Upper lobe of right lung (tissue), 1 donor: ENCODE data around the gene ZNRD2. TPM values are rescaled to one million over a fixed set of nuclear protein-coding genes. Genes with fewer than 3 reads are reported as not detected.
A peak's percentile ranks its signal among the peaks of the same experiment; 100 is the strongest.

Source experiments
- ATAC-seq: fragments of 200-7000 bp; cut with Tn5 transposase; one replicate; pipeline ENCODE4 v1.9.1; 2020; ENCODE audit warnings: mild to moderate bottlenecking, moderate library complexity
- DNase-seq: peaks from one replicate; pipeline ENCODE4 v3.0.0-alpha.2; 2020
- H3K27ac ChIP-seq: fragments of 200-600 bp; one replicate; pipeline ENCODE4 v1.8.0; 2022
- H3K27me3 ChIP-seq: fragments of 200-600 bp; one replicate; pipeline ENCODE4 v1.8.0; 2022; ENCODE audit warnings: mild to moderate bottlenecking
- H3K36me3 ChIP-seq: fragments of 200-600 bp; one replicate; pipeline ENCODE4 v1.8.0; 2022
- H3K4me1 ChIP-seq: fragments of 200-600 bp; one replicate; pipeline ENCODE4 v1.8.0; 2022
- H3K4me3 ChIP-seq: fragments of 200-600 bp; one replicate; pipeline ENCODE4 v1.8.0; 2022; ENCODE audit warnings: mild to moderate bottlenecking
- H3K9me3 ChIP-seq: fragments of 200-600 bp; one replicate; pipeline ENCODE4 v1.8.0; 2022
- intact Hi-C: fragments of 100-400 bp; cut with DNase I; formaldehyde crosslinking; loops from one replicate; pipeline ENCODE4 v1.11.0; 2022
- total RNA-seq: library from RNA; stranded (reverse); fragmentation: NEBNext Ultra II Directional; extraction: Animal tissue kit (Norgen Biotek cat#: 25700); gene quantifications from one replicate; pipeline ENCODE4 v1.2.1, GENCODE V29; 2021
- TF ChIP-seq, protein P1 (sequence below): fragments of 200-600 bp; IDR thresholded peaks from one replicate; pipeline ENCODE4 v1.8.0; 2022; ENCODE audit warnings: antibody characterized with exemption
- donor health status: DM: no; HTN: yes; CAD: no; lungs with severe emphysema.

ZNRD2 gene
- total RNA-seq, 1 donor from 2014 or later = 24.0 TPM

DNA sequence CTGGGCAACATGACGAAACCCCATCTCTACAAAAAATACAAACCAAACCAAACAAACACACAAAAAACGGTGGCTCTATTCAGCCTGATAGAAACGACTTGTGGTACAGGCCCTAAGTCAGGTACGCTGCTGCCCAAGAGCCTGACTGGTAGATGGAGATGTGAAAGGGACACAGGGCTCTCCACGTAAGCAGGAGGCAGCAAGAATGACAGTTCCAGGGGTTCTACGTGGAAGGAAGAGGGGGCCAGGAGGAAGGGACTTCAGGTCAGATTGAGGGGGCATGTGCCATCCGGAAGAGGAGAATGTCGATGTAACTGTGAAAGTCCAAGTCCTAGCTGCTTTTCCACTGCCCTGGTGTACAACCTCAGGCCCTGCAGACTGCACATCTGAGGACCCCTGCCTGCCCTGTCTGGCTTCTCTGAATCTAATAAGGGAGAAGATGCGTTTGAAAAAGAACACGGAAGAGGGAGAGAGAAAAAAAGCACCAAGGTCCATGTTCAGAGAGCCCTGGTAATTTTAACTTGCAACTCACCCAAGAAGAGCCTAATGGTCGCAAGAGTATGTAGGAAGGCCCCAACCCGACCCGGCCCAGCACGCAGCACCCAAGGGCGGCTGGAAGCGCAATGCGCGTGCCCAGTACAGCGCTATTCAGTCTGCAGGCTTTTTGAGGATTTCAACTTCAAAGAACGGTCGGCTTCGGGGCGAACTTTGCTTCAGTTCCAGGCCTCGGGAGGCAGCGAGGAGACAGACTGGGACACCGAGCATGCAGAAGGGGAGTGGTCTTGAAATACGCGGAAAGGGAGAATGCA is 909 bp upstream of the ZNRD2 start:
- TF ChIP-seq, protein P1, sequence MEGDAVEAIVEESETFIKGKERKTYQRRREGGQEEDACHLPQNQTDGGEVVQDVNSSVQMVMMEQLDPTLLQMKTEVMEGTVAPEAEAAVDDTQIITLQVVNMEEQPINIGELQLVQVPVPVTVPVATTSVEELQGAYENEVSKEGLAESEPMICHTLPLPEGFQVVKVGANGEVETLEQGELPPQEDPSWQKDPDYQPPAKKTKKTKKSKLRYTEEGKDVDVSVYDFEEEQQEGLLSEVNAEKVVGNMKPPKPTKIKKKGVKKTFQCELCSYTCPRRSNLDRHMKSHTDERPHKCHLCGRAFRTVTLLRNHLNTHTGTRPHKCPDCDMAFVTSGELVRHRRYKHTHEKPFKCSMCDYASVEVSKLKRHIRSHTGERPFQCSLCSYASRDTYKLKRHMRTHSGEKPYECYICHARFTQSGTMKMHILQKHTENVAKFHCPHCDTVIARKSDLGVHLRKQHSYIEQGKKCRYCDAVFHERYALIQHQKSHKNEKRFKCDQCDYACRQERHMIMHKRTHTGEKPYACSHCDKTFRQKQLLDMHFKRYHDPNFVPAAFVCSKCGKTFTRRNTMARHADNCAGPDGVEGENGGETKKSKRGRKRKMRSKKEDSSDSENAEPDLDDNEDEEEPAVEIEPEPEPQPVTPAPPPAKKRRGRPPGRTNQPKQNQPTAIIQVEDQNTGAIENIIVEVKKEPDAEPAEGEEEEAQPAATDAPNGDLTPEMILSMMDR = no peak
- Histone ChIP-seq H3K4me3 (peak overlapping the region; percentile 66), H3K27ac (peak overlapping the region; percentile 90), H3K9me3 (no peaks in the 10 kb centered on the region), H3K4me1 (peaks cover 51% of the 10 kb centered on the region), H3K27me3 (no peaks in the 10 kb centered on the region), H3K36me3 (no peaks in the 10 kb centered on the region)
- no peak for DNase-seq
- intact Hi-C loops = no loop called here
- ATAC-seq = peak; percentile 4

DNA sequence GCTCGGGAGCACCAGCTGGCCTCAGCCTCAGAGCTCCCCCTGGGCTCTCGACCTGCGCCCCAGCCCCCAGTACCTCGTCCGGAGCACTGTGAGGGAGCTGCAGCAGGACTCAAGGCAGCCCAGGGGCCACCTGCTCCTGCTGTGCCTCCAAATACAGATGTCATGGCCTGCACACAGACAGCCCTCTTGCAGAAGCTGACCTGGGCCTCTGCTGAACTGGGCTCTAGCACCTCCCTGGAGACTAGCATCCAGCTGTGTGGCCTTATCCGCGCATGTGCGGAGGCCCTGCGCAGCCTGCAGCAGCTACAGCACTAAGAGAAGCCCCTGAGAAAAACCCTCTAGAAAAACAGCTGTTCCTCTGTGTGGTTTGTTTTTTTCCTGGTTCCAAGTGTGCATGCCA is 1.1 kb downstream of the ZNRD2 start:
- Histone ChIP-seq H3K9me3 (no peaks in the 10 kb centered on the region), H3K4me1 (peaks cover 49% of the 10 kb centered on the region), H3K27ac (peak overlapping the region; percentile 90), H3K27me3 (no peaks in the 10 kb centered on the region), H3K36me3 (no peaks in the 10 kb centered on the region), H3K4me3 (peak overlapping the region; percentile 66)
- ATAC-seq = no peak
- DNase-seq = no peak
- intact Hi-C loops = no loop called here
- TF ChIP-seq, protein P1 = no peak

DNA sequence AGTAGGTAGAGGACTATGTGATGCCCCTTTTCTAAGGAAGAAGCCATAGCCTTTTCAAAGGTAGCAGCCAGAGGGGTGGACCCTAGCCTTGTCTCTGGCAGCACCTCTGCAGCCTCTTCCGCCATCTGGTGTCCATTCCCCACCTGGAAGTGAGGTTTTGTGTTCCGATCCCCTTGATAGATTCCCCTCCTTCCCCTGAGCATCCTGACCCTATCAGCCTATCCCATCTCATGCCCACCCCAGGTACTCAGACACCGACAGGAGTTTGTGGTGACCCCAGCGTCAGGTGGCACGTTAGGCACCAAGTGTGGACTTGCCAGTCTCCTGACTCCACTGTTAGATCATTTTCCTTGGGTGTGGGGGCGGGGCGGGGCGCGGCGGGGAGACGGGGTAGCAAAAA is 1.7 kb downstream of the ZNRD2 start:
- no peak for ATAC-seq
- intact Hi-C loops = no loop called here
- Histone ChIP-seq H3K4me1 (peaks cover 55% of the 10 kb centered on the region), H3K4me3 (peak overlapping the region; percentile 66), H3K9me3 (no peaks in the 10 kb centered on the region), H3K27me3 (no peaks in the 10 kb centered on the region), H3K36me3 (no peaks in the 10 kb centered on the region), H3K27ac (peak overlapping the region; percentile 86)
- DNase-seq = no peak
- TF ChIP-seq, protein P1 = peak; percentile 18

DNA sequence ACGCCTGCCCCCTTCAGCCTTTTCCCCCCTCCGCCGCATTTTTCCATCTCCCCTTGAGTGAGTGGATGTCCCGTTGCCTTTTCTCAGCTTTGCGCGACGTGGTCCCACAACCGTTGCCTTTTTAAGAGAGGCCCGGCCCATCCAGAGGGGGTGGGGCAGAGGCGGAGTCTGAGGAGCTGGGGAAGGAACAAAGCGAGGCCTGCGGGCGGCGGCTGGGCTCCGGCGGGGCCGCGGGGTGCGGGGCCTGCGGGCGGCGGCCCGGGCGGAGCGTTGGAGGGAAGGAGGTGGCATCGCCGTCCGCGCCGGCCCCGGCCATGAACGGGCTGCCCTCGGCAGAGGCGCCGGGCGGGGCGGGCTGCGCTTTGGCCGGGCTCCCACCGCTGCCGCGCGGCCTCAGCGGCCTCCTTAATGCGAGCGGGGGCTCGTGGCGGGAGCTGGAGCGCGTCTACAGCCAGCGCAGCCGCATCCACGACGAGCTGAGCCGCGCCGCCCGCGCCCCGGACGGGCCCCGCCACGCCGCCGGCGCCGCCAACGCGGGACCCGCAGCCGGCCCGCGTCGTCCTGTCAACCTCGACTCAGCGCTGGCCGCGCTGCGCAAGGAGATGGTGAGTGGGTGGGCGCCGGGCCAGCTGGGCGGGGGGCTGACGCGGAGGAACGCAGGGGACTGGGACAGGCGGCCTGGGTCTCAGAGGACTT is 2.2 kb downstream of the ZNRD2 start, which contains the start of gene FAM89B:
FAM89B (plus strand) TSS at position 183 of the 696 bp plus-strand sequence; CDS start at position 315, 132 bp downstream.
- Histone ChIP-seq H3K36me3 (no peaks in the 10 kb centered on the region), H3K4me3 (peak within 1 kb of the TSS; percentile 66), H3K27ac (peak within 1 kb of the TSS; percentile 86), H3K4me1 (peaks cover 60% of the 10 kb centered on the region), H3K27me3 (no peaks in the 10 kb centered on the region), H3K9me3 (no peaks in the 10 kb centered on the region)
- TF ChIP-seq, protein P1 = no peak
- intact Hi-C loops = no loop called here
- ATAC-seq = peak; percentile 33
- peak; percentile 96 for DNase-seq

DNA sequence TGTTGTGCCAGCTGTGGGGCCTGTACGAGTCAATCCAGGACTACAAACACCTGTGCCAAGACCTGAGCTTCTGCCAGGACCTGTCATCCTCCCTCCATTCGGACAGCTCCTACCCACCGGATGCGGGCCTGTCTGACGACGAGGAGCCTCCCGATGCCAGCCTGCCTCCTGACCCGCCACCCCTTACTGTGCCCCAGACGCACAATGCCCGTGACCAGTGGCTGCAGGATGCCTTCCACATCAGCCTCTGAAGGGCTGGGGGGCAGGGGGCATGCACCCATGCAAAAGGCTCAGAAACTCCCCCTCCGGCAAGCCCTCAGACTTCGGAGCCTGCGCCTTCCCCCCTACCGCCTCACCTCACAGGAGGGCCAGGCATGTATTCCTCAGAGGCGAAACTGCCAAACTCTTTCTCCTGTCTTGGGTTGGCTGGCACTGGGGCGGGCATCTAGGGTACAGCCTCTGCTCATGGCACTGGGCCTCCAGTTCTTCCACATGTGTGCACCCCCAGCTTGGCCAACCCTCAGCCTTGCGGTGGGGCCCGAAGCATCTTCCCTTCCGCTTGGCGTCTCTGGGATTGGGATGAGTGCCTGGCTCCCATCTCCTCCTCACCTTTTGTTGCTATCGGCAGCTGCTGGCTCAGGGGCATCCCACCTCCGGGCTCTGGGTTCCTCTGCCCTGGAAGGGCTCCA is 3.3 kb downstream of the ZNRD2 start:
- no peak for DNase-seq
- intact Hi-C loops = no loop called here
- no peak for ATAC-seq

More for the DNA sequence above, 3.3 kb downstream of the ZNRD2 start:
- H3K4me3 ChIP-seq = peak overlapping the region; percentile 66
- no peaks in the 10 kb centered on the region for H3K36me3 ChIP-seq
- TF ChIP-seq, protein P1 = no peak
- peaks cover 62% of the 10 kb centered on the region for H3K4me1 ChIP-seq
- H3K27me3 ChIP-seq = no peaks in the 10 kb centered on the region
- H3K27ac ChIP-seq = peak overlapping the region; percentile 86
- no peaks in the 10 kb centered on the region for H3K9me3 ChIP-seq
